GM12878 (cell line): ENCODE data around the gene OCA2. TPM values are rescaled to one million over a fixed set of nuclear protein-coding genes. Genes with fewer than 3 reads are reported as not detected.

ENCODE experiments used
- ATAC-seq: fragments of 200-7000 bp; cut with Tn5 transposase; 3 replicates; pipeline ENCODE4 v1.9.1; 2020; ENCODE audit warnings: mild to moderate bottlenecking, moderate library complexity
- BruUV-seq: library from RNA; stranded (reverse); fragments of 400-500 nt; replicated peaks from 2 replicates; lab custom pipeline; 2021; lab: Mats Ljungman, UMichigan
- CTCF ChIA-PET: fragments of 300-600 bp; sonication (Branson Sonifier 250); formaldehyde crosslinking; extraction: SDS; loops from one replicate; lab custom pipeline; 2021; ENCODE audit warnings: inconsistent platforms; lab: Yijun Ruan, JAX
- POLR2A ChIA-PET: fragments of 350-600 bp; formaldehyde crosslinking; extraction: SDS; loops from one replicate; lab custom pipeline; 2021; ENCODE audit warnings: inconsistent platforms; lab: Charles Lee
- RAD21 ChIA-PET: fragments of 300-600 bp; sonication (Branson Sonifier 250); formaldehyde crosslinking; loops from one replicate; lab custom pipeline; 2023; ENCODE audit warnings: antibody characterized with exemption; ENCODE audit not compliant: unreplicated experiment; lab: Charles Lee
- SMC1A ChIA-PET: fragments of 300-600 bp; sonication (Branson Sonifier 250); formaldehyde crosslinking; loops from one replicate; lab custom pipeline; 2023; ENCODE audit not compliant: unreplicated experiment, uncharacterized antibody; lab: Charles Lee
- DNase-seq: peaks from one replicate; pipeline ENCODE4 v3.0.0-alpha.2; 2011; ENCODE audit warnings: low read depth, low spot score
- FAIRE-seq: peaks from 3 replicates; lab custom pipeline; 2011; peaks lifted over from hg19 to GRCh38; lab: Jason Lieb, UNC
- H2AFZ ChIP-seq: 2 replicates; pipeline ENCODE4 v1.6.0; 2011; ENCODE audit warnings: low read depth, low read length, control low read depth; ENCODE audit not compliant: control insufficient read depth
- H3K27ac ChIP-seq: 2 replicates; pipeline ENCODE4 v1.5.1; 2011; ENCODE audit warnings: control low read depth; ENCODE audit not compliant: control insufficient read depth, insufficient read depth
- H3K27me3 ChIP-seq, 2 experiments: replicated peaks in 1 of 2; 2 replicates each; pipeline versions ENCODE4 v1.6.0 to v1.6.1; 2011; ENCODE audit warnings: low read length in 1 of 2; ENCODE audit not compliant: control insufficient read depth in 2 of 2, insufficient read depth in 2 of 2
- H3K36me3 ChIP-seq, 2 experiments: 2 replicates each; pipeline ENCODE4 v1.5.1; 2011; ENCODE audit warnings: low read length in 1 of 2; ENCODE audit not compliant: control insufficient read depth in 2 of 2, insufficient read depth in 2 of 2
- H3K4me1 ChIP-seq: 2 replicates; pipeline ENCODE4 v1.6.1; 2011; ENCODE audit warnings: mild to moderate bottlenecking, low read length, moderate library complexity, mixed read lengths; ENCODE audit not compliant: control insufficient read depth, insufficient read depth
- H3K4me2 ChIP-seq: 2 replicates; pipeline ENCODE4 v1.6.0; 2011; ENCODE audit warnings: control low read depth; ENCODE audit not compliant: control insufficient read depth, insufficient read depth
- H3K4me3 ChIP-seq: fragments of 200-600 bp; sonication (generic); 2 replicates; pipeline ENCODE4 v1.5.1; 2016
- H3K79me2 ChIP-seq: 2 replicates; pipeline ENCODE4 v1.6.0; 2011; ENCODE audit warnings: low read length; ENCODE audit not compliant: control insufficient read depth, insufficient read depth
- H3K9ac ChIP-seq: 2 replicates; pipeline ENCODE4 v1.8.0; 2011; ENCODE audit warnings: low read length, control low read depth, mixed read lengths; ENCODE audit not compliant: control insufficient read depth, insufficient read depth
- H3K9me3 ChIP-seq: replicated peaks from 3 replicates; pipeline ENCODE4 v1.5.1; 2011; ENCODE audit warnings: mild to moderate bottlenecking, low read length; ENCODE audit not compliant: control insufficient read depth, insufficient read depth
- H4K20me1 ChIP-seq: 2 replicates; pipeline ENCODE4 v1.6.0; 2011; ENCODE audit not compliant: control insufficient read depth, insufficient read depth
- CBX5 ChIP-seq: sonication (generic); IDR thresholded peaks from 2 replicates; pipeline ENCODE4 v1.6.1; 2016; ENCODE audit warnings: low read depth, moderate library complexity, mild to moderate bottlenecking, inconsistent platforms
- CHD4 ChIP-seq: fragments of 200-600 bp; sonication (generic); IDR thresholded peaks from 2 replicates; pipeline ENCODE4 v1.6.1; 2016; ENCODE audit warnings: mild to moderate bottlenecking
- EGR1 ChIP-seq, 2 experiments: IDR thresholded peaks; 1 replicate in 1 of 2; 2 replicates in 1 of 2; pipeline ENCODE4 v1.6.1; 2011 to 2012; ENCODE audit warnings: low read depth in 2 of 2, low read length in 2 of 2, borderline replicate concordance in 1 of 2, mild to moderate bottlenecking in 1 of 2, moderate library complexity in 1 of 2
- FOXM1 ChIP-seq: IDR thresholded peaks from 2 replicates; pipeline ENCODE4 v1.6.1; 2012; ENCODE audit warnings: low read depth, mild to moderate bottlenecking, inconsistent platforms, low read length, moderate library complexity
- HCFC1 ChIP-seq: fragments of 150-350 bp; IDR thresholded peaks from 2 replicates; pipeline ENCODE4 v1.6.1; 2014; ENCODE audit warnings: low read length
- IRF3 ChIP-seq: fragments of 450-650 bp; IDR thresholded peaks from 2 replicates; pipeline ENCODE4 v1.6.1; 2014; ENCODE audit warnings: mild to moderate bottlenecking
- PBX3 ChIP-seq: IDR thresholded peaks from 2 replicates; pipeline ENCODE4 v1.6.1; 2011; ENCODE audit warnings: mild to moderate bottlenecking, low read depth, low read length, moderate library complexity; ENCODE audit not compliant: insufficient replicate concordance
- ZNF207 ChIP-seq: fragments of 450-650 bp; IDR thresholded peaks from 2 replicates; pipeline ENCODE4 v1.6.1; 2014; ENCODE audit warnings: antibody characterized with exemption, mild to moderate bottlenecking, borderline replicate concordance
- WGBS: methylation state at CpG from one replicate; pipeline ENCODE4 v1.1.6; 2016; ENCODE audit warnings: low lambda C conversion rate; ENCODE audit not compliant: insufficient replicate concordance, insufficient coverage; ENCODE audit errors: missing lambda C conversion rate; 5-methylcytosine and 5-hydroxymethylcytosine counted together
- in situ Hi-C: fragments of 300-500 bp; cut with MboI; formaldehyde crosslinking; loops from 9 replicates; pipeline ENCODE4 v1.14.3; 2018; ENCODE audit warnings: mixed read lengths
- intact Hi-C: fragments of 100-400 bp; cut with micrococcal nuclease; formaldehyde crosslinking; loops from one replicate; pipeline ENCODE4 v1.14.2; 2022; ENCODE audit not compliant: unreplicated experiment
- polyA plus RNA-seq, 11 experiments: library from polyadenylated mRNA; depleted of rRNA in 4 of 11; unstranded in 6 of 11; stranded (reverse) in 5 of 11; fragments of >200 nt; fragmentation: Nextera tagmentation in 4 of 11; fragmentation: Illumina TruSeq in 1 of 11; extraction: Ambion mirVana in 4 of 11; extraction: Trizol in 1 of 11; gene quantifications; 1 replicate in 1 of 11; 2 replicates in 10 of 11; pipeline versions ENCODE4 v1.2.1 to v1.2.3, GENCODE V29; 2011 to 2016; ENCODE audit warnings: inconsistent platforms in 2 of 11, missing spikeins in 2 of 11, low read depth in 1 of 11
- total RNA-seq, 4 experiments: library from RNA; depleted of rRNA in 3 of 4; stranded (reverse); fragments of >200 nt in 3 of 4; fragmentation: Illumina TruSeq in 1 of 4; extraction: Trizol in 1 of 4; gene quantifications; 2 replicates each; pipeline versions ENCODE4 v1.2.1 to v1.2.3, GENCODE V29; 2013 to 2021
- TF ChIP-seq, protein P1 (sequence below): fragments of 450-650 bp; IDR thresholded peaks from 2 replicates; pipeline ENCODE4 v1.6.1; 2017; ENCODE audit warnings: mild to moderate bottlenecking
- TF ChIP-seq, protein P2 (sequence below): fragments of 450-650 bp; IDR thresholded peaks from 2 replicates; pipeline ENCODE4 v1.6.1; 2018; ENCODE audit warnings: mild to moderate bottlenecking, low read depth, moderate library complexity; ENCODE audit not compliant: partially characterized antibody
- TF ChIP-seq, protein P3 (sequence below): fragments of 450-650 bp; formaldehyde crosslinking; IDR thresholded peaks from 2 replicates; pipeline ENCODE4 v1.4.0; 2020; ENCODE audit warnings: mild to moderate bottlenecking, moderate library complexity

OCA2 gene
- total and polyA plus RNA-seq, 10 of the 15 experiments (the other 5 are each of a cell fraction or from before 2014, with no cell fraction given) = 0.04 to 1.8 TPM; not detected in 8

DNA sequence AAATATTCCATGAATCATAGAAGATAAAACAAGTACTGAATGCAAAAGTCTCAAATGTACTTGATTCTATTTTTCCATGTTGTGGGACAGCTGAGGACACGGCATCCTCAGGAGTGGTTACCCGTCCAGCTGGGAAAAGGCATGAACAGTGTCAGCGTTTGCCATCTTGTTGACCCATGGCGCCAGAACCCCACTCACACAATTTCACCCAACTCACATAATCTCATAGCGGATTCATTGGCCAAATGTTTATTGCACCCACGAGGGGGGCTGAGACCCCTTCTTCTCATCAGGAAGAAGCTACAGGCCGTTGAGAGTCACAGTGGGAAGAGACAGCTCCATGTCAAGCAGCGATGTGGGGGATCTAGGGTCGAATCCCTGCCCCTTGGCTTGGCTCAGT lies 72.9 kb downstream of the OCA2 start:
- Histone ChIP-seq H3K9ac (no peak overlapping the region), H3K9me3 (no peaks in the 10 kb centered on the region; the same call in 2 of the 3 replicates), H2AFZ (no peak overlapping the region), H3K4me2 (no peak overlapping the region), H3K27me3 (no peaks in the 10 kb centered on the region), H3K36me3 (no peaks in the 10 kb centered on the region), H4K20me1 (no peaks in the 10 kb centered on the region), H3K27ac (no peak overlapping the region), H3K4me1 (no peaks in the 10 kb centered on the region), H3K4me3 (no peak overlapping the region), H3K79me2 (no peaks in the 10 kb centered on the region)
- RAD21 ChIA-PET = no interaction called here
- BruUV-seq = no TSS peak
- FAIRE-seq = no peak
- CTCF ChIA-PET = no interaction called here
- DNase-seq = no peak
- in situ Hi-C loops (no loop called here), intact Hi-C loops (no loop called here)
- SMC1A ChIA-PET = interaction anchor here (1.0 kb wide), 1 partner anchor 67 kb away, joined by 3 read pairs; no protein-coding TSS in a partner anchor
- POLR2A ChIA-PET = no interaction called here
- 46% methylated on average over 9 of the region's 9 CpGs for WGBS
- TF ChIP-seq, protein P1, sequence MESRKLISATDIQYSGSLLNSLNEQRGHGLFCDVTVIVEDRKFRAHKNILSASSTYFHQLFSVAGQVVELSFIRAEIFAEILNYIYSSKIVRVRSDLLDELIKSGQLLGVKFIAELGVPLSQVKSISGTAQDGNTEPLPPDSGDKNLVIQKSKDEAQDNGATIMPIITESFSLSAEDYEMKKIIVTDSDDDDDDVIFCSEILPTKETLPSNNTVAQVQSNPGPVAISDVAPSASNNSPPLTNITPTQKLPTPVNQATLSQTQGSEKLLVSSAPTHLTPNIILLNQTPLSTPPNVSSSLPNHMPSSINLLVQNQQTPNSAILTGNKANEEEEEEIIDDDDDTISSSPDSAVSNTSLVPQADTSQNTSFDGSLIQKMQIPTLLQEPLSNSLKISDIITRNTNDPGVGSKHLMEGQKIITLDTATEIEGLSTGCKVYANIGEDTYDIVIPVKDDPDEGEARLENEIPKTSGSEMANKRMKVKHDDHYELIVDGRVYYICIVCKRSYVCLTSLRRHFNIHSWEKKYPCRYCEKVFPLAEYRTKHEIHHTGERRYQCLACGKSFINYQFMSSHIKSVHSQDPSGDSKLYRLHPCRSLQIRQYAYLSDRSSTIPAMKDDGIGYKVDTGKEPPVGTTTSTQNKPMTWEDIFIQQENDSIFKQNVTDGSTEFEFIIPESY = no peak
- TF ChIP-seq ZNF207 (no peak), FOXM1 (no peak), CBX5 (no peak), IRF3 (no peak), HCFC1 (no peak), EGR1 (IDR thresholded peaks at IDR 0.05; ENCODE audit: borderline replicate concordance in 1 of 2, low read depth in 2 of 2, low read length in 2 of 2) (no peak), PBX3 (no peak), CHD4 (no peak)
- TF ChIP-seq, protein P2, sequence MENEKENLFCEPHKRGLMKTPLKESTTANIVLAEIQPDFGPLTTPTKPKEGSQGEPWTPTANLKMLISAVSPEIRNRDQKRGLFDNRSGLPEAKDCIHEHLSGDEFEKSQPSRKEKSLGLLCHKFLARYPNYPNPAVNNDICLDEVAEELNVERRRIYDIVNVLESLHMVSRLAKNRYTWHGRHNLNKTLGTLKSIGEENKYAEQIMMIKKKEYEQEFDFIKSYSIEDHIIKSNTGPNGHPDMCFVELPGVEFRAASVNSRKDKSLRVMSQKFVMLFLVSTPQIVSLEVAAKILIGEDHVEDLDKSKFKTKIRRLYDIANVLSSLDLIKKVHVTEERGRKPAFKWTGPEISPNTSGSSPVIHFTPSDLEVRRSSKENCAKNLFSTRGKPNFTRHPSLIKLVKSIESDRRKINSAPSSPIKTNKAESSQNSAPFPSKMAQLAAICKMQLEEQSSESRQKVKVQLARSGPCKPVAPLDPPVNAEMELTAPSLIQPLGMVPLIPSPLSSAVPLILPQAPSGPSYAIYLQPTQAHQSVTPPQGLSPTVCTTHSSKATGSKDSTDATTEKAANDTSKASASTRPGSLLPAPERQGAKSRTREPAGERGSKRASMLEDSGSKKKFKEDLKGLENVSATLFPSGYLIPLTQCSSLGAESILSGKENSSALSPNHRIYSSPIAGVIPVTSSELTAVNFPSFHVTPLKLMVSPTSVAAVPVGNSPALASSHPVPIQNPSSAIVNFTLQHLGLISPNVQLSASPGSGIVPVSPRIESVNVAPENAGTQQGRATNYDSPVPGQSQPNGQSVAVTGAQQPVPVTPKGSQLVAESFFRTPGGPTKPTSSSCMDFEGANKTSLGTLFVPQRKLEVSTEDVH = no peak
- TF ChIP-seq, protein P3, sequence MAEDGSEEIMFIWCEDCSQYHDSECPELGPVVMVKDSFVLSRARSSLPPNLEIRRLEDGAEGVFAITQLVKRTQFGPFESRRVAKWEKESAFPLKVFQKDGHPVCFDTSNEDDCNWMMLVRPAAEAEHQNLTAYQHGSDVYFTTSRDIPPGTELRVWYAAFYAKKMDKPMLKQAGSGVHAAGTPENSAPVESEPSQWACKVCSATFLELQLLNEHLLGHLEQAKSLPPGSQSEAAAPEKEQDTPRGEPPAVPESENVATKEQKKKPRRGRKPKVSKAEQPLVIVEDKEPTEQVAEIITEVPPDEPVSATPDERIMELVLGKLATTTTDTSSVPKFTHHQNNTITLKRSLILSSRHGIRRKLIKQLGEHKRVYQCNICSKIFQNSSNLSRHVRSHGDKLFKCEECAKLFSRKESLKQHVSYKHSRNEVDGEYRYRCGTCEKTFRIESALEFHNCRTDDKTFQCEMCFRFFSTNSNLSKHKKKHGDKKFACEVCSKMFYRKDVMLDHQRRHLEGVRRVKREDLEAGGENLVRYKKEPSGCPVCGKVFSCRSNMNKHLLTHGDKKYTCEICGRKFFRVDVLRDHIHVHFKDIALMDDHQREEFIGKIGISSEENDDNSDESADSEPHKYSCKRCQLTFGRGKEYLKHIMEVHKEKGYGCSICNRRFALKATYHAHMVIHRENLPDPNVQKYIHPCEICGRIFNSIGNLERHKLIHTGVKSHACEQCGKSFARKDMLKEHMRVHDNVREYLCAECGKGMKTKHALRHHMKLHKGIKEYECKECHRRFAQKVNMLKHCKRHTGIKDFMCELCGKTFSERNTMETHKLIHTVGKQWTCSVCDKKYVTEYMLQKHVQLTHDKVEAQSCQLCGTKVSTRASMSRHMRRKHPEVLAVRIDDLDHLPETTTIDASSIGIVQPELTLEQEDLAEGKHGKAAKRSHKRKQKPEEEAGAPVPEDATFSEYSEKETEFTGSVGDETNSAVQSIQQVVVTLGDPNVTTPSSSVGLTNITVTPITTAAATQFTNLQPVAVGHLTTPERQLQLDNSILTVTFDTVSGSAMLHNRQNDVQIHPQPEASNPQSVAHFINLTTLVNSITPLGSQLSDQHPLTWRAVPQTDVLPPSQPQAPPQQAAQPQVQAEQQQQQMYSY (CRISPR knock-in tag) = no peak
- no peak for ATAC-seq
